Fibroblast of skin of right biceps (primary cell): ENCODE results near the gene SMYD3.
"Not testable (repeated sequence)": the region's sequence is repeated elsewhere in the genome, so short reads cannot be mapped to it uniquely, and the experiment has no call there.

Experiments used
- DNase-seq: peaks from one replicate; pipeline ENCODE4 v3.0.0-alpha.2; 2013

The SMYD3 gene

GRCh38 chr1:246083416-246083815 lies 423.7 kb downstream of the SMYD3 start:
- DNase-seq, result no peak

- DNase-seq, result no peak
Observed at GRCh38 chr1:246081856-246082668, 425.0 kb downstream of the SMYD3 start.

- DNase-seq, result no peak
Observed at GRCh38 chr1:246081138-246081702, 425.9 kb downstream of the SMYD3 start.

GRCh38 chr1:246080031-246080430 lies 427.0 kb downstream of the SMYD3 start:
- no peak for DNase-seq

- no peak for DNase-seq
Observed at GRCh38 chr1:246078888-246079252, 428.2 kb downstream of the SMYD3 start.

GRCh38 chr1:246078126-246078887 lies 428.8 kb downstream of the SMYD3 start:
- DNase-seq, result no peak

GRCh38 chr1:246077476-246077875 lies 429.6 kb downstream of the SMYD3 start:
- DNase-seq, result no peak

GRCh38 chr1:246074421-246074820 lies 432.7 kb downstream of the SMYD3 start:
- no peak for DNase-seq

- no peak for DNase-seq
Observed at GRCh38 chr1:246072456-246072955, 434.6 kb downstream of the SMYD3 start.

- not testable (repeated sequence) for DNase-seq
Observed at GRCh38 chr1:246071981-246072380, 435.1 kb downstream of the SMYD3 start.

- peak; percentile 17 for DNase-seq
Observed at GRCh38 chr1:246071561-246071960, 435.5 kb downstream of the SMYD3 start.

GRCh38 chr1:246069581-246069980 lies 437.5 kb downstream of the SMYD3 start:
- DNase-seq, result peak; percentile 14

- no peak for DNase-seq
Observed at GRCh38 chr1:246068619-246069509, 438.2 kb downstream of the SMYD3 start.

- no peak for DNase-seq
Observed at GRCh38 chr1:246068217-246068512, 438.9 kb downstream of the SMYD3 start.

GRCh38 chr1:246067432-246068216 lies 439.5 kb downstream of the SMYD3 start:
- peak; percentile 86 for DNase-seq

- DNase-seq, result no peak
Observed at GRCh38 chr1:246066573-246066972, 440.5 kb downstream of the SMYD3 start.

GRCh38 chr1:246065592-246065991 lies 441.5 kb downstream of the SMYD3 start:
- DNase-seq, result no peak

- DNase-seq, result no peak
Observed at GRCh38 chr1:246064891-246065290, 442.2 kb downstream of the SMYD3 start.

GRCh38 chr1:246063013-246063616 lies 444.0 kb downstream of the SMYD3 start:
- DNase-seq, result no peak

- DNase-seq, result no peak
Observed at GRCh38 chr1:246058466-246058865, 448.6 kb downstream of the SMYD3 start.

- DNase-seq, result no peak
Observed at GRCh38 chr1:246052603-246053002, 454.5 kb downstream of the SMYD3 start.
